Measurements from ENCODE around the gene RASAL2. TPM values are rescaled to one million over a fixed set of nuclear protein-coding genes. Genes with fewer than 3 reads are reported as not detected.

Gene RASAL2
- total RNA-seq: not detected

GRCh38 chr1:178093951-178094738, at the start of gene RASAL2:
Gene RASAL2 (plus strand): TSS chr1:178094104. CDS start chr1:178094493, 389 bp downstream.

GRCh38 chr1:178496410-178497135, 402.7 kb downstream of the RASAL2 start, which contains the start of gene CLEC20A:
Gene CLEC20A (minus strand): TSS chr1:178496964. CDS start chr1:178496939, 25 bp downstream.

GRCh38 chr1:178512566-178513277, 418.8 kb downstream of the RASAL2 start, which contains the start of gene TEX35:
Gene TEX35 (plus strand): TSS chr1:178513109. CDS start chr1:178513189, 80 bp downstream.

Other genes with a start within 250 kb of the RASAL2 start
- gene SEC16B, start 124.0 kb upstream of the RASAL2 start, total RNA-seq: not detected

Data from activated naive CD4-positive, alpha-beta T cell treated with anti-CD3 and anti-CD28 coated beads, Interleukin-2, amount 10 ng/mL, durations not matched to agents 5 hours and 36 hours (primary cell).